GM21423 (cell line): ENCODE results near the gene PSENEN.

Source experiments
- ATAC-seq: cut with Tn5 transposase; IDR thresholded peaks from one replicate; pipeline ENCODE4 v1.9.1; 2021; ENCODE audit warnings: mild to moderate bottlenecking, moderate library complexity; ENCODE audit not compliant: unreplicated experiment

The PSENEN gene

DNA sequence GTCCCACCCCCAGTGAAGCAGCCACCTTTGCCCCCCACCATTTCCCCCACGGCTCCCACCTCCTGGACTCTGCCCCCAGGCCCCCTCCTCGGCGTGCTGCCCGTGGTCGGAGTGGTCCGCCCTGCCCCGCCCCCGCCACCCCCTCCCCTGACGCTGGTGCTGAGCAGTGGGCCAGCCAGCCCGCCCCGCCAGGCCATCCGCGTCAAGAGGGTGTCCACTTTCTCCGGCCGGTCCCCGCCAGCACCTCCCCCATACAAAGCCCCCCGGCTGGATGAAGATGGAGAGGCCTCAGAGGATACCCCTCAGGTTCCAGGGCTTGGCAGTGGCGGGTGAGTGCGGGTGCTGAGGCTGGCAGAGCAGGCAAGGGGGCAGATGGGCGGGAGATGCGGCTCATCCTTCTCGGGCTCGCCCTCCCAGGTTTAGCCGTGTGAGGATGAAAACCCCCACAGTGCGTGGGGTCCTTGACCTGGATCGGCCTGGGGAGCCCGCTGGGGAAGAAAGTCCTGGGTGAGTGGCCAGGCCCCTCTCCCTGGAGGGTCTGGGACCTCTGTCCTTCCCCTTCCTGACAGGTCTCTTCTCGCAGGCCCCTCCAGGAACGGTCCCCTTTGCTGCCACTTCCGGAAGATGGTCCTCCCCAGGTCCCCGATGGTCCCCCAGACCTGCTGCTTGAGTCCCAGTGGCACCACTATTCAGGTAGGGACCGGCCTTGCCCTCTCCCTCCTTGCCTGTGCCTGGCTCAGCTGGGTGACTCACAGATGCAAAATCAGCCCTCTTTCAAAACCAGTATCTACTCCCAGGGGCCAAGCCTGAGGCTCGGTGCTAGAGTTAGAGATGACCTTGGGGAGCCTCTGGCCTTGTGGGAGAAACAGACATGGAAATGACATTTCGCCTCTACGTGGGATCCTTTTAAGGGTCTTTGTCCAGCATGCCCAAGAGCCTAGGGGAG lies 12.0 kb upstream of the PSENEN start:
- ATAC-seq, result no peak

DNA sequence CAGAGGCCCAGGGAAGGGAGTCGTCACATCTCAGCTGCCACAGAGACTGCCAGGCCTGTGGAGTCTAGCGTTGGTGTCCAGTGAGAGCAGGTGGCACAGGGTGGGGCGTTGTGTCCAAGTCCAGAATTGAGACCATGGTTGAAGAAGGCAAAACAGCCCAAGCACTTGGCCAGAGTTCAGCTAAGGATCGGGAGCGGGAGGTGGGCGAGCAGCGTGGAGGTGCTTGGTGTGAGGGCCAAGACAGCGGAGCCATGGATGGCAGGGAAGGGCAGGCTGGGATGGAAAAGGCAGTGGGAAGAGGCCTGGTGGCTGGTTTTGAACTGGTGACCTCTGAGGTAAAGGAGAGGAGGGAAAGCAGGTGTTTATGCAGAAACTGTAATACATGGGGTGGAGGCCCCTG lies 11.2 kb upstream of the PSENEN start:
- no peak for ATAC-seq

DNA sequence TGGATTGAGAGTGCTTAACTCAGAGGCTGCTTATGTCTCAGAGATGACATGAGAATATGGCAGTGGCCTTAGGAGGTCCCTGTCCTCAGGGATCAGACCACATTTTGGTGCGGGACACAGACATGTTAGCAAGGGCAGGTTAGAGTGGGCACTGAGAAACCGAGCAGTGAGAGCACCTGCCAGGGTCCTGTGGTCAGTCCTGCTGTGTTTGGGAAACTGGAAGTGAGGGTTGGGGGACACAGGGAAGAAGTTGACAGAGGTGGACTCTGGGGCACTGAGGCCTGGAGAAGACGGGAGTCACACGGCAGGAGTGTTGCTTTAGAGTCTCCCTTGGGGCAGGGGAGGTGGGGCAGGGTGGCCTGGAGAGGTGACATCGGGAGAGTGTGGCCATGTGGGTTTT lies 10.6 kb upstream of the PSENEN start:
- ATAC-seq, result no peak

DNA sequence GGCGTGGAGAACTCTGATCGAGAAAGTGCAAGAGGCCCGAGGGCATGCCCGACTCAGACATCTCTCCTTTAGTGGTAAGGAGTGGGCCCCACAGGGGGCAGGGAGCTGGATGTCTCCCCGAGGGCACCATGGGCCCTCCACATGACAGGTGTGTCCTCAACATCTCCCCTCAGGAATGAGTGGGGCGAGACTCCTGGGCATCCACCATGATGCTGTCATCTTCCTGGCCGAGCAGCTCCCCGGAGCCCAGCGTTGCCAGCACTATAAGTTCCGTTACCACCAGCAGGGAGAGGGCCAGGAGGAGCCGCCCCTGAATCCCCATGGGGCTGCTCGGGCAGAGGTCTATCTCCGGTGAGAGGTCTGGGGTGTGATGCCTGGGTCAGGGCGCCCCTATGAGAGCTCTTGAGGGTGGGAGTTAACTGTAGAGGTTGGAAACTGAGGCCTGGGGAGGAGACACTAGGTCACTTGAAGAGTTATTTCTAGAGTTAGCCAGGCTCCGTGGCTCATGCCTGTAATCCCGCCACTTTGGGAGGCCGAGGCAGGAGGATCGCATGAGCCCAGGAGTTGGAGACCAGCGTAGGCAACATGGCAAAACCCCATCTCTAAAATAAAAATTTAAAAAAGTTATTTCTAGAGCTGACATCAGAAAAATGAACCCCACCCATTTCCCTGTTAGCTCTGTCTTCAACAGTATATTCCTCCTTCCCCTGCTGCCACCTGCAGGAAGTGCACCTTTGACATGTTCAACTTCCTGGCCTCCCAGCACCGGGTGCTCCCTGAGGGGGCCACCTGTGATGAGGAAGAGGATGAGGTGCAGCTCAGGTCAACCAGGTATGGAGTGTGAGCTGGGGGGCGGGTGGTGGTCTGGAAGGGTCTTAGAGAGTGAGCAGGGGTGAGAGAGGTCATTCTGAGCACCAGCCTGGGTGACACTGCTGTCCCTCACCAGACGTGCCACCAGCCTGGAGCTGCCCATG lies 8.3 kb upstream of the PSENEN start:
- no peak for ATAC-seq

DNA sequence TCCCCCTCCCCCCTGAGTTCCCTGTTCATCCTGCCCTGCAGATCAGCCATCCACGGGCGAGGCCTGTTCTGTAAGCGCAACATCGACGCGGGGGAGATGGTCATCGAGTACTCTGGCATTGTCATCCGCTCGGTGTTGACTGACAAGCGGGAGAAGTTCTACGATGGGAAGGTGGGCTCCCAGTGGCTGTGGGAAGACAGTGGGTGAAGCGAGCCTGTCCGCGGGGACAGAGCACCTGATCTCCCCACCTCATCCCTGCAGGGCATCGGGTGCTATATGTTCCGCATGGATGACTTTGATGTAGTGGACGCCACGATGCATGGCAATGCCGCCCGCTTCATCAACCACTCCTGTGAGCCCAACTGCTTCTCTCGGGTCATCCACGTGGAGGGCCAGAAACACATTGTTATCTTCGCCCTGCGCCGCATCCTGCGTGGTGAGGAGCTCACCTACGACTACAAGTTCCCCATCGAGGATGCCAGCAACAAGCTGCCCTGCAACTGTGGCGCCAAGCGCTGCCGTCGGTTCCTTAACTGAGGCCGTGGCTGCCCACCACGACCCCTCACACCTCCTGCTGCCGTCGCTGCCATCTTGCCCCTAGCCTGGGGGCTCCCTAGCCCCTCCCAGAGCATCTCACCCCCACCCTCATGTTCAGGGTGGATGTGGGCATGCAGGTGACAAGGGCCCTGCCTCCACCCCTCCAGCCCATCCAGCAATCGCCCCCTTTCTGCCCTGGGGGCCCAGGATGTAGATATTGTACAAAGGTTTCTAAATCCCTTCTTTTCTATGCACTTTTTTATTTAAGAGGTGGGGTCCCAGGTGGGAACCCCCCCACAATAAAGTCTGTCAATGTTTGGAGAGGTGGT lies 7.2 kb upstream of the PSENEN start:
- no peak for ATAC-seq

DNA sequence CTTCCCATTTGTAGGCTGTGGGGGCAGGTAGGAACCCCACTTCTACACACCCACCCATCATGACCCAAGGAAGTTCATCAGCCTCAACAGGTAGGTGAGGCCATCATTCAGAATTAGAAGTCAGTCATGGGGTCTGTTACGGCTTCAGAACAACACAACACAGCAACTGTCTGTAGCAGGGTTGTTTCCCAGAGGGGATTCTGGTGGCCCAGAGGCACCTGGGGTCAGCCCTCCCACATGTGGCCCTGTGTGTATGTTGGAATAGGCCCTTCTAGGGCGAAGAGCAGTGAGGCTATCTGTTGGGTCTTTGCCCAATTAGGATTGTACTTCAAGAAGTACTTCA lies 6.6 kb upstream of the PSENEN start:
- no peak for ATAC-seq

DNA sequence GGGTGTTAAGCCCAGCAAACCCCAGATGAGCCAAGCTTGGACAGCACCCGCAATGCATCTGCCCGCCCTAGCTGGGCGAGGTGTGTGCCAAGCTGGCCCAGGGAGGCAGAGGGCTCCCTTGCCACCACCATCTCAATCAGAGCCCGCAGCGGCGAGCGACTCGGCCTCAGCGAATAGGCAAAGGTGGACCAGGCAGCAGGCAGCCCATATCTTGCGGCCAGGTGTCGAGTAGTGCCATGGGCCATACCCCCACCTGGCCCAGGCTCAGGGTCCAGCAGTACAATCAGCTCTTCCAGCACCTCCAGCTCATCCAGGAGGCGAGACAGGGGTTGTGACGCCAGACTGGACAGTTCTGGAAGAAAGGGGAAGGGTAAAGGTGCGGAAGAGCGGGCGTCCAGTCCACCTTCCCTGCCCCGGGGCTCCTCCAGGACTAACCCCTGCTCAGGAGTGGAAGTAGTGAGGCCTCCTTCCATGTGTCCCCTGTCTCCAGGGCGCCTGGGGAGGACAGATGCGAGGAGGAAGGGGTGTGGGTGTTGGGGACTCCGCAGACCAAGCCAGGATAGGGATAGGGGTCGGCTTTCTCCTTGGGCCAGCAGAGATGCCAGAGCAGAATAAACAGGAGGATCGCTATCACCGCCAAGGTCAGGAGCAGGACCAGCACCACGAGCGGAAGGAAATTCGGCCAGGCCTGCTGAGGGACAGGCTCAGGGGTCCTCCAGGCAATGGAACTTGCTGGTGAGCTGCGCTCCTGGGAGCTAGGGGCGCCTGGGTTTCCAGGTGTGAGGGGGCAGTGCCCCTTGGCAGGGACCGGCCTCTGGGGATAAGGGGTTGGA lies 6.0 kb upstream of the PSENEN start:
- no peak for ATAC-seq

DNA sequence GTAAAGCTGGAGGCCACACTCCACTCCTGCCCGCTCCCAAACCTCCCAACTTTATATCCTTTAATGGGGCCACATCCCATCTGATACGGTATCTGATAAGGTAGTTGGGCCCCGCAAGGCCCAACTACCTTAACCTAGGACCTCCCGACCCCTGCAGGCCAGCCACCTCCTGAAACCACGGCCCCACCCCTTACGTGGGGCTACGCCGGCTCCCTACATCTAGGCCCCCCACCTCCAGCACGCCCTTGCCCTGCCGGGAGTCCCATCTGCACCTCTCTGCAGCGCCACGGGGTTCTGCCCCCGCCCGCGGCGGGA lies 5.4 kb upstream of the PSENEN start:
- peak; percentile 8 for ATAC-seq

DNA sequence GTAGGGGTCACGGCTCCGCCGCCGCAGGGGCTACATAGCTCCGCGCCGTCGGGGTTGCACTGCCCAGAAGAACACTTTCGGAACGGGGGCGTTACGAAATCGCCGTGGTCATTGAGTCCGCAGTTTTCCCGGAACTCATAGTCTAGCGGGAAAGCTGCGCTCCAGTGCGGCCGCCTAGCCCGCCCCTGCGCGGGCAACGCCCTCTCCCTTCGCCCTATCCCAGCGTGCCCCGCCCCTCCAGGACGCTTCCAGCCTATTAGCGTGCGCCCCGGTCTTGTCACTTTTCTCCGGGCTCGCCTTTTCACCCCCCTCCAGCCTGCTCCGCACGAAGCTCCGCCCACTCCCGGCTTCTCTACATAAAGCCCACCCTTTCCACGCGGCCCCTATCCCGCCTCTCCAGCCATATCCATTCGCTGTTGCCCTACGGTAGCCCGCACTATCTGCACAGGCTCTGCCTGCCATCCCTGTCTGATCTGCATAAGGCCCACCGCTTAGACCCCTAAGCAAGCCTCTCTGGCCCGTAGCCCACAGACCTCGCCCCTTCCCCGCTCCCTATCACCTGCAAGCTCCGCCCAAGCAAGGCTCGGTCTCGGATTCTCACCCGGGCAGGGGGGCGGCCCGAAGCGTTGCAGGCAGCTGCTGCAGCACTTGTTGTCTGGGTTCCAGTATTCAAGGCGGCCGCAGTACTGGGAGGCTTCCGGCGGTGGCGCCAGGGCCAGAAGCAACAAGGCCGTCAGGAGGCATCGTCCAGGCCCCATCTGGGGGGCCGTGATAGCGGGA lies 4.8 kb upstream of the PSENEN start:
- peak; percentile 50 for ATAC-seq

DNA sequence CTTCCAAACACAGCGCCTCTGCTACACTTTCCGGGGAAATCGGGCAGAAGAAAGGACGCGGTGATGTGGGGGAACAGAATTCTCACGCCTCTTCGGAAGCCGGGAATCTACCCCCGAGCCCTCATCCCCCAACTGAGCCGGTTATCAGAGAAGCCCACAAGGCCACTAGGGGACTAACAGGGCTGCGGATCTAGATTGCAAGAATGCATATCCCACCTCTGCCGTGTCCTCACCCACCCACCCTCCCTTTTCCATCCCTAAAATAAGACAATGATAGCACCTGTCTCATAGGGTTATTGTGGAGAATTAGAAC lies 4.3 kb upstream of the PSENEN start:
- ATAC-seq, result no peak

DNA sequence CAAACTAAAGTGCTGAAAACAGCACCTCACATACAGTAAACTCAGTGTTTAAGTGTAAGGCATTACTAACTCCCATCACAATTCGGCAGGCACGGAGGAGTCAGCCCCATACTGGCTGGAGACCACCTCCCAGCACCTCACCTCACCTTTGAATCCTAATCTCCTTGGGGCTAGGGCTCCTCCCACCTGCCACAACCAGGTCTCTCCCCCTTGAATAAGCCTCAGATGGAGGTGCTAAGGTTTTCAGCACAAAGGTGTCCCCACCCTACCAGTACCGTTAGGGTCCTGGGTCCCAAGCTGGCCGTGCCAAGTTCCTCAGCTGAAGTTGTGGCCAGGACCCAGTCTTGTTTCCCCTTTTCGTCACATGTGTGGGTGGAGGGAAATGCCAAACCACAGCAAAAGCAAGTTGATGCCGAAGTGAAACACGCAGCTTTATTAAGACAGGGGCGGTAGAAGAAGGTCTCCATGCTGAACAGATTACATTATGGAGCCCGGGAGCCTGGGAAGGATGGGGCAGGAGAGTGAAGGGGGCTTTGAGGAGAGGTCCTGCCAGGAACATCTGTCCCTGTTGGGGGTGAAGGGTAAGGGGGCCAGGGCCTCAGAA lies 3.2 kb upstream of the PSENEN start, which contains the start of gene IGFLR1:
Gene IGFLR1 (minus strand): TSS at position 332 of the 604 bp plus-strand sequence. CDS start 1,272 bp downstream, outside the sequence.
- ATAC-seq, result no peak

DNA sequence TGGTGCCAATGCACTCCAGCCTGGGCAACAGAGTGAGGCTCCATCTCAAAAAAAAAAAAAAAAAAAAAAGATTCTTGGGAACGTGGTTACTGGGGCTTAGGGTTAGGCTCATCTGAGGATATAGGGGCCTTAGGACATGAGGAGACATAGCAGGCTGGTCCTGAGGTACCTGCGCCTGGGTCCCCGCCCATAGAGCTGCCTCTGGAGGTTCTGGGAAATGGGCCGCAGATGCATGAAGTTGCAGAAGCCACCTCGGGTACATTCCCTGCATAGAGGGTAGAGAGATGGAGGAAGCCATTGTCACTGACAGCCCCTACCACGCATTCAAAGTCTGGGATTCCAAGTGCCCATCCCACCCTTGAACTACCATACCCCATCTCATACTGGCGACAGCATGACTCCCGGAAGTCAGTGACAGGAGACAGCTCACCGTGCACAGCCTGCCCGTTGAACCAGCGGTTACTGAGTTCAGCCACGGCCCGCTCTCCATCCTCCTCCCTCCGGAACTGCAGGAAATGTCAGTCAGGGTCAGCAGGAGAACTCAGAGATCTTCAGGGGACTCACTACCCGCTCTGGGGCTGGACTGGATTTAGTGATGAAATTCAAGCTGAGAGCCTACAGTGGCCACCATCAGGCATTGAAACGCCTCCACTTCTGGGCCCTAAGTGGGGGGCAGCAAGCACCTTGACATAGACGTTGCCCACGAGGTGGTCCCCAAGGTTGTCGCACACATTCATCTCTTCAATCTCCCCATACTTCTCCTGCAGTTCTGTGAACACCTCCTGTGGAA lies 1.6 kb upstream of the PSENEN start:
- ATAC-seq, result no peak

DNA sequence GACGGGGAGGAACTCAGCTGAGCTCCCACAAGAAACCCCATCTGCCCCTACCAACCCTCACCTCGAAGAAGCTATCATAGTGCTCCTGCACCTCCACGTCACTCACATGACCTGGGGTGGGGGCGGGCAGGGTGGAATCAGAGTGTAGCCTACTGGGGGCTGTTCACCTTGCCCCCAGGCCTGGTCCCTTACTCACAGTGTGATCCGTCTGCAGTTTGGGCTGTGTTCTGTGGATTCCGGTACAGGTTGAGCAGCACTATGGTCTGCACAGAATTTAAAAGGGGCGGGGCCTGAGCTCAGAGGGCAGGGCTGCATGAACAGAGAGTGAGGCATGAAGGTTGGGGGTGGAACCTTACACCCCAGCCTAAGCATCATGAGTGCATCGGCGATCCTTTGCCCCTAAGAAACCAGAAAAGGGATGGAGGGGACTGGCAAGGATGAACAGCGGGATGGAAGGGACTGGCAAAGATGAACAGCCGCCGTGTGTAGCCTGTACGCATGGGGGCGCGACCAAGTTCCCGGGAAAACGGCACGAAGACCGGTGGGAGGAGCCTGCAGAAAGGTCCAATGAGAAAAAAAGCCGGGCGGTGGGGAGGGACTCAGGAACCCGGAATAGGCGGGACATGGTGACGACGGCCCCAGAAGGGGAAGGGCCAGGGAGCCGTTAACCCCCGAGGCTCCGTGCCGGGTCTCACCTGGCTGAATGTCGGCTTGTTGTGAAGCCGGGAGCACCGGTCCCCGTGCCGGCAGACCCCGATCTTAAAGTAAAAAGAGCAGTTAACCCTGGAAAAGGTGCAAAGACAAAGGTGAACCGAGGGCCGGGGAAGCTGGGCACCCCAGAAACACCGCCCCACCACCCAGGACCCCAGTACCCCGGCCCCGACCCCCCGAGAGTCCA lies 772 bp upstream of the PSENEN start:
- ATAC-seq, result peak; percentile 33

DNA sequence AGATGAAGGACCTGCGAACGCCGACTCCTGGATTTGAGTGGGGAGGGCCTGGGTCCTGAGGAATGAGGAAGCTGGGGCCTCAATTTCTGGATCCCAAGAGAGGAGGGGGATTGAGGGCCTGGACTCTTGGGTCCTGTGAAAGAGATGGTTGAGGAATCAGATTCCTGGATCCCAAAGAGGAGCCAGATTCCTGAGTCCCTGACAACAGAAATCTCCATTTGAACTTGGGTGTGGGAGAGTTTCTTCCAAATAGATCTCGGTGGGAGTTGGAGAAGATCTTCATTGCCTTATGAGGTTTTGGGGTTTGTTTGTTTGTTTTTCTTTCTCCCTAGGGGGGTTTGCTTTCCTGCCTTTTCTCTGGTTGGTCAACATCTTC lies 624 bp downstream of the PSENEN start:
- ATAC-seq, result no peak

DNA sequence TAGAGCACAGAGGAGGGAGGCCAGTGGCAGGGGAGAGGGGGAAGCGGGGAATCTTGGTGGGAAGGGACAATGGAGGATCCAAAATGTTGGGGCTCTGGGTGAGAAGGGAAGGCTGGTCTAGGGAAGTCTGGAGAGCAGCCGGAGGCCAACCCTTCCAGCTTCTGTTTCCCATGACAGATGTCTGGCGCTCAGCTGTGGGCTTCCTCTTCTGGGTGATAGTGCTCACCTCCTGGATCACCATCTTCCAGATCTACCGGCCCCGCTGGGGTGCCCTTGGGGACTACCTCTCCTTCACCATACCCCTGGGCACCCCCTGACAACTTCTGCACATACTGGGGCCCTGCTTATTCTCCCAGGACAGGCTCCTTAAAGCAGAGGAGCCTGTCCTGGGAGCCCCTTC lies 1.1 kb downstream of the PSENEN start:
- no peak for ATAC-seq

DNA sequence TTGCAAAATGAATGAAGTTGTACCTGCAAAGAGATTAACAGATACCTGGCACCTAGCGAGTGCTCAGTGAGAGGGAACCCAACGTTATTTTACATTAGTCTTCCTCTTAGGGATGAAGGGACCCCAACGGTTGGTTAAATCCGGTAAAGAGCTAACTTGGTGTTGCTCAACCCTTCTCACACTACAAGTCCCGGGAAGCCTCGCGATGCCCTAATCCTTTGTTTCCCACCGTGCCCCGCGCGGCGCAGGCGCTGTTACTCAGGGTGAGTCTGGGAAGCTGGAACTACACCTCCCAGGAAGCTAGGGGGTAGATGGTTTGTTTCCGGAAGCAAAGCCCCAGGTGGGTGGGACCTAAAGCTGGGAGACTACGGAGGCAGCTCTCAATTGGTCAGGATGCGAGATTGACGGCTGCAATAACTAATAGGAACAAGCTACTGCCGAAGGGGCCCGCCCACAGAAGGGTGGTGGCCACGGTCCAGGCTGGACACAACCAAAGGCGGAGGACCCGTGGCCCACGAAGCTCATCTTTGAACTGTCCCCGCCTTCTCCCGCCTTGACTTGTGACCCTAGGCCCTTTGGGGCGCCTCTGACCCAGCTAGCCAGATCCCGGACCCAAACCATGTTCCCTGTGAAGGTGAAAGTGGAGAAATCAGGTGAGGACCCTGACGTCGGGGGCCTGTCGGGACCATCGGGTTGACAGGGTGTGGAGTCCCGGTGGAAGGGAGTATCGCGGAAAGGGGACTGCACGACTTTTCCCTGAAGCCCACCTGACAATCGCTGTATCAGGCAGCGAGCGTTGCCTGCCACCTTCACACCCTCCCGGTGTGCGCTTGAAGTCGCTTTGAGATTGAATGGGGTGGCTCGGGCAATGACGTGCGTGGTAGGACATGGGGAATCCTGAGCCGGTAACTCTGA lies 2.9 kb downstream of the PSENEN start, which contains the start of gene LIN37:
Gene LIN37 (plus strand): TSS at position 471 of the 915 bp plus-strand sequence. CDS start 149 bp downstream, at position 620.
- peak; percentile 70 for ATAC-seq
